GM19099 (cell line): ENCODE data around the gene TRIM36.

Source experiments
- POLR2A ChIP-seq: IDR thresholded peaks from 3 replicates; pipeline ENCODE4 v1.6.1; 2011; ENCODE audit warnings: low read depth; ENCODE audit not compliant: insufficient read length; ENCODE audit errors: extremely low read depth

Gene TRIM36

GRCh38 chr5:115100319-115100955, 69.3 kb downstream of the TRIM36 start:
- no peak for TF ChIP-seq POLR2A

- TF ChIP-seq POLR2A = no peak
These were observed 71.5 kb downstream of the TRIM36 start for GRCh38 chr5:115098041-115098702.

GRCh38 chr5:115097236-115097635, 72.5 kb downstream of the TRIM36 start:
- no peak for TF ChIP-seq POLR2A

GRCh38 chr5:115096034-115096769, 73.5 kb downstream of the TRIM36 start:
- TF ChIP-seq POLR2A = no peak

- TF ChIP-seq POLR2A = no peak
These were observed 81.8 kb downstream of the TRIM36 start for GRCh38 chr5:115087951-115088350.

- TF ChIP-seq POLR2A = no peak
These were observed 83.2 kb downstream of the TRIM36 start for GRCh38 chr5:115086473-115086872.

GRCh38 chr5:115084246-115084793, 85.4 kb downstream of the TRIM36 start:
- TF ChIP-seq POLR2A = no peak

- TF ChIP-seq POLR2A = no peak
These were observed 89.6 kb downstream of the TRIM36 start for GRCh38 chr5:115079924-115080623.
